Mucosa of stomach (tissue), 1 donor: ENCODE measurements around the gene KIF16B.

Experiments
- H3K27me3 ChIP-seq: one replicate; pipeline ENCODE4 v1.7.0; 2013; ENCODE audit warnings: mild to moderate bottlenecking, low read length; ENCODE audit not compliant: control insufficient read depth, insufficient read depth
- H3K36me3 ChIP-seq: one replicate; pipeline ENCODE4 v1.7.0; 2013; ENCODE audit warnings: low read length; ENCODE audit not compliant: control insufficient read depth, insufficient read depth
- H3K4me1 ChIP-seq: one replicate; pipeline ENCODE4 v1.7.0; 2013; ENCODE audit warnings: mild to moderate bottlenecking, low read length; ENCODE audit not compliant: control insufficient read depth, insufficient read depth
- H3K4me3 ChIP-seq: one replicate; pipeline ENCODE4 v1.7.0; 2013; ENCODE audit warnings: low read length
- H3K9ac ChIP-seq: one replicate; pipeline ENCODE4 v1.7.0; 2013; ENCODE audit warnings: mild to moderate bottlenecking, low read length, moderate library complexity
- H3K9me3 ChIP-seq: one replicate; pipeline ENCODE4 v1.7.0; 2013; ENCODE audit warnings: mild to moderate bottlenecking, low read length, moderate library complexity; ENCODE audit not compliant: control insufficient read depth
- donor health status: Pancreatic carcinoma.

KIF16B gene

DNA sequence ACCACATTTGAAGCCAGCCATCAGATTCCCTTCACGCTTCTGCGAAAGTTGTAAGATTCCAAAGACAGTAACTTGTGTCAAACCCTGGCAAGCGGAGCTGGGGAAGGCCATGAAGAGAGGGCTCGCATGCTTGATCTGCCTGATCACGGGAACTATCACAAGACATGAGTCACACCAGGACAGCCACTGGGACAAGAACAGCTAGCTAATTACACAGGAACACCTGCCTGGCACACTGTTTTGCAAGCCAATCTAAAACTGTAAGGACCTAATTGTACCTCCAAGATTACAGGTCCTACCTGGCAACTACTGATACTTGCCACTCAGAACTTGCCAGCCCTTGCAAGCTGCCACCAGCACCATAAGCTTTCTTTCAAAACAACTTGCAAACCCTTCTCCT is 289.3 kb downstream of the KIF16B start:
- Histone ChIP-seq H3K9ac (no peak overlapping the region), H3K4me3 (no peak overlapping the region), H3K36me3 (no peaks in the 10 kb centered on the region), H3K27me3 (no peaks in the 10 kb centered on the region), H3K4me1 (no peaks in the 10 kb centered on the region), H3K9me3 (no peaks in the 10 kb centered on the region)

DNA sequence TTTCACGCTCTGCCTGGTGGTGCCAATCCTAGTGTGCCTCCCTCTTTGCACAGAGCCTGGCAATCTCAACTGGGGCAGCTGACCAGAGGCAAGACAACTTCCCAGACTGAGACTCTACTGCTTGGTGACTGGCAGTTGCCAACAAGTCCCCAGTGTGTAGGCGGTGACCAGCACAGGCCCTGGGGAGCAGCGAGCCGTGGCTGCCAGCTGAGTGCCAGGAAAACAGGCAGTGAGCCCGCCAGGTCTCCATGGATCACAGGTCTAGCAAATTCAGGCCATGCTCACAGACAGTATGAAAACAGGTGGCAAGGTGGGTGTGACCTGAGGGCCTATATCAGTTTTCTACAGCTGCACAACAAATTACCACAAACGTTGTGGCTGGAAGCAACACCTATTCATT is 289.9 kb downstream of the KIF16B start:
- Histone ChIP-seq H3K36me3 (no peaks in the 10 kb centered on the region), H3K9ac (no peak overlapping the region), H3K9me3 (no peaks in the 10 kb centered on the region), H3K4me1 (no peaks in the 10 kb centered on the region), H3K27me3 (no peaks in the 10 kb centered on the region), H3K4me3 (no peak overlapping the region)

- no peaks in the 10 kb centered on the region for H3K27me3 ChIP-seq
- H3K9me3 ChIP-seq, result no peaks in the 10 kb centered on the region
- H3K4me1 ChIP-seq, result no peaks in the 10 kb centered on the region
- H3K9ac ChIP-seq, result no peak overlapping the region
- no peak overlapping the region for H3K4me3 ChIP-seq
- no peaks in the 10 kb centered on the region for H3K36me3 ChIP-seq
These were observed 293.0 kb downstream of the KIF16B start for GRCh38 chr20:16280219-16280618.

DNA sequence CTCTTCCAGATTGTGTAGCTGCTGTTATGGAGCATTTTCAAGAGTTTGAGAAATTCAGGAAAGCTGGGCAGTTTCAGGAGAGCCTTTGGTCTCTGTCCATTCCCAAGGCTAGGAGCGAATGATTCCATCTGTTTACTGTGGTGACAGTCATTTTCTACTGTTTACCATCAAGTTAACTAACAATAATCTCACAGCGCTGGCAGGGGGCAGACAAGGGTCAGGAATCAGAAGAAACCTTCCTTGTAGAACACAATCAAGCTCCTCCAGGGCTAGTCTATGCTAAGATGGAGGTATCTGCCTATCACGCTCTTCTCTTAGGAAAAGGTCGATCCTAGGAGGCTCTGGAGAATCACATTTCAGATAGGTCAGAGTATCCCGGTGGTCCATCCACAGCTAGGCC is 293.9 kb downstream of the KIF16B start:
- no peak overlapping the region for H3K4me3 ChIP-seq
- H3K9me3 ChIP-seq, result no peaks in the 10 kb centered on the region
- H3K36me3 ChIP-seq, result no peaks in the 10 kb centered on the region
- H3K4me1 ChIP-seq, result no peaks in the 10 kb centered on the region
- H3K27me3 ChIP-seq, result no peaks in the 10 kb centered on the region
- no peak overlapping the region for H3K9ac ChIP-seq

DNA sequence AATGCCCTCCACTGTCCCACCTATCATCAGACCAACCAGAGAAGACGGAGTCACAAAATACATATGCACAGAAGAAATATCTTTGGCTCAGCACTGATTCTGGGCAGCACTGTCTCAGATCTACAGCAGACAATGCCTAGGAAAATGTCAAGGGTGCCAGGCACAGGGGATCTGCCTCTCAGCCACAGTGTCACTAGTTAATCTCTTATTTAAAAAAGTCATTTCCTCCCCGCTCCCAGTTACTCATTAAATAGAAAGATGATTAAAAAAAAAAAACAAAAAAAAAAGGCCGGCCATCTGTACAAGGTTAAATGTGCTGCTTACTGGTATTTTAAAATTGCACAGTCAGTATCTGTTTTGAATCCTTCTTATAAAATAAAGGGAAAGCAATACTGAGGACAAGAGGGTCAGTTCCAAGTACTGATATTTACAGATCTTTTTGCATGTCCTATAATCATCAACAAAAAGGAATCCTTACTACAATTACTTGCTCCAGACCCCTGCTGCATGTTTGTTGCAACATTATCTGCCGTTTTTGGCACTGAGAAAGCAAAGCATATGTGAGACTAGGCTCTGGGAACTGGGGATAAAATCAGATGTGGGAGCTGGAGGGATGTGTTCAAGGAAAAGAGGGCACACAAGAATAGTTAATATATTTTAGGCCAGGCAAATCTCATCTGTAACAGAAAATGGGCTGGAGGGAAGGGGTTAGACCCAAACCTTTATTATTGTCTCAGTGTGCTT is 299.3 kb downstream of the KIF16B start:
- Histone ChIP-seq H3K4me3 (no peak overlapping the region), H3K27me3 (no peaks in the 10 kb centered on the region), H3K9me3 (no peaks in the 10 kb centered on the region), H3K9ac (no peak overlapping the region), H3K36me3 (no peaks in the 10 kb centered on the region), H3K4me1 (no peaks in the 10 kb centered on the region)

DNA sequence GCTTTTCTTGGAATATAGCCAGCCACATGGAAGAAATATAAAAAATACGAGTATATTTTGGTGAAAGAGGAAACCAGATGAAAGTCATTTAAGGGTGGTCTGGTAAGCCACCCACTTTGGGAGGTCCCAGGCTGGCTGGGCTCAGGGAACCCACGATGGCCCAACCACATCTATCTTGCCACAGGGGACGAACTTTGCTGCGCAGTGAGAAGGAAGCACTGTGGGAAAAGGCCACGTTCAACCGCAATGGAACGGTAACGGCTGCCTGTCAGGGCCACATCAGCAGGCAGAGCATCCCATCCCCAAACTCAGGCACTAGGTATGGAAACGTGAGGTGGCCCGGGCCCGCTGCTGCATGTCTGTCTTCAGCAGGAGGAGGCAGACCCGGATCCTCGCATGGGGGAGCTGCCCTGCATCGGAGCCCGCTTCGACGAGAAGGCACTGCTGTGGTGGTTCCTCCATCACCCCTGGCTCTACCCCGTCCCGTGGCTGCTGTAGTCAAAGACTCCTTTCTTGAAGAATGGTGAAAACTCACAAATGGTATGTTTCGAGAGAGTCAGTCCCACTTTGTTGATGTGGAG is 300.4 kb downstream of the KIF16B start:
- Histone ChIP-seq H3K27me3 (no peaks in the 10 kb centered on the region), H3K4me1 (no peaks in the 10 kb centered on the region), H3K9me3 (no peaks in the 10 kb centered on the region), H3K36me3 (no peaks in the 10 kb centered on the region), H3K4me3 (no peak overlapping the region), H3K9ac (no peak overlapping the region)

DNA sequence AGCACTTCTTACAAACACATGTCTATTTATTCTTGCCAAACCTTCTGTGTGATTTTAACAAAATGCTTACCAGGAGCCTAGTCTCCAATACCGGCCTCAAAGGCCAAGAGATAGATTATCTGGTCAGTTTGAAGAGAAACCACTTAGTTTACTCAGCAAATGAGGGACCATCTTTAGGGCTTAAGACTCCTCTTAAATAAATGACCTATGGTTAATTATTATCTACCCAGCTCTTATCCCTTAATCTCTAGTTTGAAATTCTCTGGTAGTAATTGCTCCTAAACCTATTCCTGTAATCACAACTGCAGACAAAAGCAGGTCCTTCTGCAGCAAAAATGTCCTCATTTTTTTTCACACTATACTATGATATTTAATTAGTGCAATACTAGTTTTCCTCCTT is 301.8 kb downstream of the KIF16B start:
- no peaks in the 10 kb centered on the region for H3K36me3 ChIP-seq
- no peaks in the 10 kb centered on the region for H3K4me1 ChIP-seq
- no peak overlapping the region for H3K9ac ChIP-seq
- H3K4me3 ChIP-seq, result no peak overlapping the region
- no peaks in the 10 kb centered on the region for H3K9me3 ChIP-seq
- no peaks in the 10 kb centered on the region for H3K27me3 ChIP-seq

DNA sequence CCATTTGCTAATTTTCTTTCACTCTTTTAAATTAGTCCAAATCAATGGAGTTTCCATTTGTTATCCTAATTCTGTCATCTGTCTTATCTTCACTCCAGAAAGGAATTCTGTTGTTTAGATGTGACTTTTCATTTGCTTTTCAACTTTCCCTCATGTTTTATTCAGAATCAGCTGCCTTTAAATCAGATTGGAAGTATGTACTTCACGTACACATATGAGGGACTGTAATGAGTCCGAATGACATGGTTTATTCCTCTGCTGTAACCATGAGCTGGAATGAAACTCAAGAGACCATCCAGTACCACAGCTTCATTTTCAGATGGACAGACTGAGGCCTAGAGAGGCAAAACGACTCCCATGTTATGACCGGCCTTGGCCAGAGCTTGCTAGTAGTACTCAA is 302.3 kb downstream of the KIF16B start:
- Histone ChIP-seq H3K4me3 (no peak overlapping the region), H3K4me1 (no peaks in the 10 kb centered on the region), H3K9ac (no peak overlapping the region), H3K9me3 (no peaks in the 10 kb centered on the region), H3K27me3 (no peaks in the 10 kb centered on the region), H3K36me3 (no peaks in the 10 kb centered on the region)

GRCh38 chr20:16270314-16270931 is 302.8 kb downstream of the KIF16B start:
- Histone ChIP-seq H3K27me3 (no peaks in the 10 kb centered on the region), H3K4me1 (no peaks in the 10 kb centered on the region), H3K9ac (no peak overlapping the region), H3K36me3 (no peaks in the 10 kb centered on the region), H3K4me3 (no peak overlapping the region), H3K9me3 (no peaks in the 10 kb centered on the region)

- Histone ChIP-seq H3K9ac (no peak overlapping the region), H3K27me3 (no peaks in the 10 kb centered on the region), H3K9me3 (no peaks in the 10 kb centered on the region), H3K36me3 (no peaks in the 10 kb centered on the region), H3K4me3 (no peak overlapping the region), H3K4me1 (no peaks in the 10 kb centered on the region)
These were observed 305.7 kb downstream of the KIF16B start for GRCh38 chr20:16267526-16267925.

DNA sequence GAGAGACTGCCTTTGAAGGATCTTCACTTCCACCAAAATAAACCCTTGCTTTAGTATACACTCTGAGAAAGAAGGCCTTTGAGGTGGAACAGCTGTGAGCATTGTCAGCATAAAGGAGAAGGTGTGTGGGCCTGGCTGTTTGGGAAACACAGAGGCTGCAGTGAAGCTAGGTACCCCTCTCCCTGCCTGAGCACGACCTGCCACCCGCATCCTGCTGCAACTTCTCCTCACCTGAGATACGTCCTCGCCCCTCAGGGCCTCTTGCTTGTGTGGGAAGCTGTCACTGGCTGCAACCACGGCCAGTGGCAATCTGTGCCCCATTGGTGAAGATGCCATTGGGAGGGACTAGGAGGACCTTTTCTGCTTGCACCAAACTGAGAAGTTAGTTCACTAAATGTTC is 307.9 kb downstream of the KIF16B start:
- Histone ChIP-seq H3K27me3 (no peaks in the 10 kb centered on the region), H3K9ac (no peak overlapping the region), H3K9me3 (no peaks in the 10 kb centered on the region), H3K4me1 (no peaks in the 10 kb centered on the region), H3K4me3 (no peak overlapping the region), H3K36me3 (no peaks in the 10 kb centered on the region)

DNA sequence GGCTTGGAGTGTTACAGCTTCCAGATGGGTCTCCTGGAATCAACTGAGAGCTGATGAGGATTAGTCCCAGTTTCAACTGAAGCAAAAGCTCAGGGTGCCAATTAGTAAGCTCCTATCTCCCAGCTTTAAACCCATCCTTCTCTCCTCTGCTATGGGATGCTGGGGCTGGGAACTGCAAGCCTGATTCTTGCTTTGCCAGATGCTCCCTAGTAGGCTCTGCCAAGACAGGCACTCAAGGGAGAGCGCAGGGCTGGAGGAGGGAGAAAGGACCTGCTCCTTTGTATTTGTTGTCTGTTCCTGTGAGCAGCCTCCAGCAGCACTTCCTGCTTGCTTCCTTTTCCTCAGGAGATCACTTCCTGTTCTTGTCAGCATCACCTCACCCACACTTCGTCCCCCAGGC is 309.7 kb downstream of the KIF16B start:
- H3K9ac ChIP-seq, result no peak overlapping the region
- no peaks in the 10 kb centered on the region for H3K4me1 ChIP-seq
- no peaks in the 10 kb centered on the region for H3K27me3 ChIP-seq
- no peak overlapping the region for H3K4me3 ChIP-seq
- no peaks in the 10 kb centered on the region for H3K36me3 ChIP-seq
- H3K9me3 ChIP-seq, result no peaks in the 10 kb centered on the region
